B cell (primary cell): ENCODE data around the gene LRRC45.

Experiments used
- EZH2 ChIP-seq: IDR thresholded peaks from 2 replicates; pipeline ENCODE4 v1.6.1; 2012; ENCODE audit warnings: borderline replicate concordance, low read depth, mild to moderate bottlenecking, moderate library complexity, low read length; ENCODE audit not compliant: insufficient read depth, poor library complexity, severe bottlenecking
- TF ChIP-seq, protein P1 (sequence below): fragments of 200-600 bp; IDR thresholded peaks from one replicate; pipeline ENCODE4 v1.8.0; 2022; ENCODE audit warnings: antibody characterized with exemption, mild to moderate bottlenecking

- TF ChIP-seq, protein P1, sequence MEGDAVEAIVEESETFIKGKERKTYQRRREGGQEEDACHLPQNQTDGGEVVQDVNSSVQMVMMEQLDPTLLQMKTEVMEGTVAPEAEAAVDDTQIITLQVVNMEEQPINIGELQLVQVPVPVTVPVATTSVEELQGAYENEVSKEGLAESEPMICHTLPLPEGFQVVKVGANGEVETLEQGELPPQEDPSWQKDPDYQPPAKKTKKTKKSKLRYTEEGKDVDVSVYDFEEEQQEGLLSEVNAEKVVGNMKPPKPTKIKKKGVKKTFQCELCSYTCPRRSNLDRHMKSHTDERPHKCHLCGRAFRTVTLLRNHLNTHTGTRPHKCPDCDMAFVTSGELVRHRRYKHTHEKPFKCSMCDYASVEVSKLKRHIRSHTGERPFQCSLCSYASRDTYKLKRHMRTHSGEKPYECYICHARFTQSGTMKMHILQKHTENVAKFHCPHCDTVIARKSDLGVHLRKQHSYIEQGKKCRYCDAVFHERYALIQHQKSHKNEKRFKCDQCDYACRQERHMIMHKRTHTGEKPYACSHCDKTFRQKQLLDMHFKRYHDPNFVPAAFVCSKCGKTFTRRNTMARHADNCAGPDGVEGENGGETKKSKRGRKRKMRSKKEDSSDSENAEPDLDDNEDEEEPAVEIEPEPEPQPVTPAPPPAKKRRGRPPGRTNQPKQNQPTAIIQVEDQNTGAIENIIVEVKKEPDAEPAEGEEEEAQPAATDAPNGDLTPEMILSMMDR = no peak
- no peak for TF ChIP-seq EZH2
Observed at GRCh38 chr17:82064433-82065192, 41.5 kb downstream of the LRRC45 start.
